GM12874 (cell line): ENCODE data around the gene ACOT7.

Experiments used
- TF ChIP-seq, protein P1 (sequence below): IDR thresholded peaks from 2 replicates; pipeline ENCODE4 v1.5.1; 2011; ENCODE audit warnings: low read depth, mild to moderate bottlenecking, control low read depth, low read length, moderate library complexity; ENCODE audit not compliant: insufficient read depth

ACOT7 gene, protein sequence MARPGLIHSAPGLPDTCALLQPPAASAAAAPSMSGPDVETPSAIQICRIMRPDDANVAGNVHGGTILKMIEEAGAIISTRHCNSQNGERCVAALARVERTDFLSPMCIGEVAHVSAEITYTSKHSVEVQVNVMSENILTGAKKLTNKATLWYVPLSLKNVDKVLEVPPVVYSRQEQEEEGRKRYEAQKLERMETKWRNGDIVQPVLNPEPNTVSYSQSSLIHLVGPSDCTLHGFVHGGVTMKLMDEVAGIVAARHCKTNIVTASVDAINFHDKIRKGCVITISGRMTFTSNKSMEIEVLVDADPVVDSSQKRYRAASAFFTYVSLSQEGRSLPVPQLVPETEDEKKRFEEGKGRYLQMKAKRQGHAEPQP

DNA sequence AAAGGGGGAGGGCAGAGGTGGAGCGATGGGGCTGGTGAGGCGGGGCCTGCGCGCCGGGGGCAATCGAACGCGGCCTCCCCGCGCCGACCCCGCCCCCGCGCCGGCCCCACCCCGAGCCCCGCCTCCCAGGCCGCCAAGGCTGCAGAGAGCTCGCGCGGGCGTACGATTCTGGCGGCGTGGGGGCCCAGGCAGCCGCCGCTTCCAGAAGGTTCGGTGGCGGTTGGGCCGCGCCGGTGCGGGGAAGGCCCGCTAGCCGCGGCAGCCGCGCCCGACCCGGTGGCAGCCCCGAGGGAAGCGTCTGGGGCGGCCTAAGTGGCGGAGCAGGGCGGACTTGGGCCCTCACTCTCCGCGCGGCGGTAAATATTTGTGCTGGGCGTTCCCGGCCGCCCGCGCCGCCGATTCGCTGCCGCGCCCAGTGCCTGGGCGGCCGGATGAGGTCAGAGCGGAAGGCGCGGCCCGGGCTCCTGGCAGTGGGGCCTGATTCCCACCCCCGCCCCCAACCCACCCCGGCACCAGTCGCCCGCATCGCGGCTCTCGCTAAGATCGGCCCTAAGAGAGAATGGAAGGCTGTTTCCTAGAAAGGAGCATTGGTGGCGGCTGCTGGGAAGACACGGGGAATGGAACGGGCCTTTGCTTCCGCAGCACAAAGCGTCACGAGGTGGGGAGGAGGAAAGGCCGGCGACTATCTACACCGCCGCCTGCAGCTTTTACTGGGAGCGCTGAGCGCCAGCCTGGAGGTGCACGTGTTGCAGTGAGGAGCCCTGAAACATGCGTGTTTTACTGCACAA, at the start of gene ACOT7:
Gene ACOT7 (minus strand): TSS at position 368 of the 788 bp plus-strand sequence. CDS start 368 bp downstream, outside the sequence.
- TF ChIP-seq, protein P1, sequence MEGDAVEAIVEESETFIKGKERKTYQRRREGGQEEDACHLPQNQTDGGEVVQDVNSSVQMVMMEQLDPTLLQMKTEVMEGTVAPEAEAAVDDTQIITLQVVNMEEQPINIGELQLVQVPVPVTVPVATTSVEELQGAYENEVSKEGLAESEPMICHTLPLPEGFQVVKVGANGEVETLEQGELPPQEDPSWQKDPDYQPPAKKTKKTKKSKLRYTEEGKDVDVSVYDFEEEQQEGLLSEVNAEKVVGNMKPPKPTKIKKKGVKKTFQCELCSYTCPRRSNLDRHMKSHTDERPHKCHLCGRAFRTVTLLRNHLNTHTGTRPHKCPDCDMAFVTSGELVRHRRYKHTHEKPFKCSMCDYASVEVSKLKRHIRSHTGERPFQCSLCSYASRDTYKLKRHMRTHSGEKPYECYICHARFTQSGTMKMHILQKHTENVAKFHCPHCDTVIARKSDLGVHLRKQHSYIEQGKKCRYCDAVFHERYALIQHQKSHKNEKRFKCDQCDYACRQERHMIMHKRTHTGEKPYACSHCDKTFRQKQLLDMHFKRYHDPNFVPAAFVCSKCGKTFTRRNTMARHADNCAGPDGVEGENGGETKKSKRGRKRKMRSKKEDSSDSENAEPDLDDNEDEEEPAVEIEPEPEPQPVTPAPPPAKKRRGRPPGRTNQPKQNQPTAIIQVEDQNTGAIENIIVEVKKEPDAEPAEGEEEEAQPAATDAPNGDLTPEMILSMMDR, result no peak

DNA sequence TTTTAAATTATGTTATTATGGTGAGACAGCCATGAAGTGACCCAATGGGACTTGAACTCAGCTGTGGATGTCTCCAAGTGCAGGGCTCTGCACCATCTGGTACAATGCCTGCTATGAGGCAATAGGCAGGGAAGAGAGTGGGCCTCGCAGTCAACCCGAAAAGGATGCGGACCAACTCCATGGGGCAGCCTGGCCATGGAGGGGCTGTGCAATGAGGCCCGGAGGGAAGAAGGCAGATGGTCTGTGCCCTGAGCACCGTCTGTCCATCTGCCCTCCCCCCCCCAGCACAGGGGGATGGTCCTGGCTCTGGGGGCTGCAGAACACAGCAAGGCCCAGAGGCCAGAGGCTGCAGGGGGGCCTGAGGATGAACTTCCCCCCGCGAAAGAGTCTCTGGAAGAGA, 48.0 kb upstream of the ACOT7 start:
- TF ChIP-seq, protein P1, result no peak

DNA sequence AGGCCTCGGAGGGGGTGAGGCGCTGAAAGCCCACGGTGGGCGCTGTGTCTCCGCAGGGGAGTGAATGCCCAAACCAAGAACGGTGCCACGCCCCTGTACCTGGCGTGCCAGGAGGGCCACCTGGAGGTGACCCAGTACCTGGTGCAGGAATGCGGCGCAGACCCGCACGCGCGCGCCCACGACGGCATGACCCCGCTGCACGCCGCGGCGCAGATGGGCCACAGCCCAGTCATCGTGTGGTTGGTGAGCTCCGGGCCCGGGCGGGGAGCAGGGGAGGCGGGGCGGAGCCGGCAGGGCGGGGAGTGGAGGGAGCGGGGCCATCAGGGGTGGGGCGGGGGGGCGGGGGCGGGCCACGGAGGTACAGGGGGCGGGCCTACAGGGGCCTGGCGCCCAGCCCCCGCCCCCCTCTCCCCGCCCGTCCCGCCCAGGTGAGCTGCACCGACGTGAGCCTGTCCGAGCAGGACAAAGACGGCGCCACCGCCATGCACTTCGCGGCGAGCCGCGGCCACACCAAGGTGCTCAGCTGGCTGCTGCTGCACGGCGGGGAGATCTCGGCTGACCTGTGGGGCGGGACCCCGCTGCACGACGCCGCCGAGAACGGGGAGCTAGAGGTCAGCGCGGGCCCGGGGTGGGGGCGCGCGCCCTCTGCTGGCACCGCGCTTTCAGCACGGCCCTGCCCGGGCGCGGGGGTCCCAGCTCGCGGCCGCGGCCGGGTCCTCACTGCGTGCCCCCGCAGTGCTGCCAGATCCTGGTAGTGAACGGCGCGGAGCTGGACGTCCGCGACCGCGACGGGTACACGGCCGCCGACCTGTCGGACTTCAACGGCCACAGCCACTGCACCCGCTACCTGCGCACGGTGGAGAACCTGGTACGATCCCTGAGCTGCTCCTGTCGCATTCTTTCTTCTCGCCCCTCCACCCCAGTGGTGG, 46.9 kb upstream of the ACOT7 start:
- TF ChIP-seq, protein P1, result peak; percentile 44; the same call in 1 of the 2 replicates

DNA sequence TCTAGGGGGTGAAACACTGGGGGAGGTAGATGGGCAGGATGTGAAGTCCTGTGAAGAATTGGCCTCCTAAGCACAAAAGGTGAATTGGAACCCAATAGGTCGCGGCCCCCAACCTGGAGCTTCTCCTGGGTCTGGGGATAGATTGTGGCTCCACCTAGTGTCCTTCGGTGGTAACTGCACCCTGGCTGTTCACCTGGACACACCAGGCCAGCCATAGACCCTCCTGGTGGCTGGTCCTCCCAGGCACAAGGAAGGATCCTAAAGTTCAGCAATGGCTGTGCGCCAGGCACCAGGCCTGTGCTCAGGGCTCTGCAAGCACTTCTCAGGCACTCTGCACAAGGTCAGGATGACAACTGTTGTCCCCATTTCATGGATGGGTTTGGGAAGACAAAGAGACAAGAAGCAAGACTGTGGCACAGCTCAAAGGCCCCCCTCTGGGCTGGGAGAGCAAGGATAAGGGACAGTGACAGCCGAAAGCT, 44.5 kb upstream of the ACOT7 start:
- TF ChIP-seq, protein P1, result peak; percentile 90

DNA sequence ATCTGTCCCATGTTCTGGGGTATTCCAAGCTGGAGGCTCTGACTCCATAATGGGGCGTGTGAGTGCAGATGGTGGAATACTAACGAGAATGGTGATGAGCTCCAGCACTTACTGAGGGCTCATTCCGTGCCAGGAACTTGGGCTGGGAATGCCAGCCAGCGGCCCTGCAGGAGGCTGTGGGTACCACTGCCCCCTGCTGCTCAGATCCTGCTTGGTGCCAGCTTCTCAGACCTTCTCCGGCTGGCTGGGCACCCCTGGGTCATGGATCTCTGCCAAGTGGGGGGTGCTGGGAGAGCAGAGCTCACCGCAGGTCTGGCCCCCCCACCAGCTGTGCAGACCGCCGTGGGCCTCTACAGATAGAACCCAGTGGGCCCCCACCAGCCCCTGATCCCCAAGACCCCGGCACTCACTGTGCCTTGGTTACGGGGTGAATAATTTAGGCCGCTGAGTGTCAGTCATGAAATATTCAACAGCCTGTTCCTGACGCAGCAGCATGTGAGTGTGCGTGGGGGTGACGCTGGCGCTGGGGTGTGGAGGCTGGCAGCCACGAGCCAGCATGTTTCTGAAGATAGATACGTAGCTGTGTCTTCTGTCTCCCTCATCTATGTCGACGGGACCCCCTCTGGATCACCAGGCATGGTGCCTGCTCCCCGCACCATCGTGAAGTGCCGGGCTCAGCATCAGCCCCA, 43.6 kb upstream of the ACOT7 start:
- TF ChIP-seq, protein P1, result 0 out of 2 replicates have a peak, but pooled peaks have one; percentile 12

DNA sequence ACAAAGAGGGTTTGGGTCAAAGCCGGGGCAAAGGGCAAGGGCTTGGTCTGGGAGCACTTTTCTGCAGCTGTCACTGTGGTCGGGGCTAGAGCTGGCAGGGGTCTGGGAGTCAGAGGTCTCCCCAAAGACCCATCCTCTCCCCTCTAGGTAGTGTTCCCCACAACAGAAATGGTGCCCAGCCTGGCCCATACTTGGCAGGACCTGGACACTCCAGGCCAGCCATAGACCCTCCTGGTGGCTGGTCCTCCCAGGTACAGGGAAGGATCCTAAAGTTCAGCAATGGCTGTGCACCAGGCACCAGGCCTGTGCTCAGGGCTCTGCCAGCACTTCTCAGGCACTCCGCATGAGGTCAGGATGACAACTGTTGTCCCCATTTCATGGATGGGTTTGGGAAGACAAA, 42.0 kb upstream of the ACOT7 start:
- TF ChIP-seq, protein P1, result no peak
